CD4-positive, alpha-beta T cell (primary cell): ENCODE data around the gene PRMT9. TPM values are rescaled to one million over a fixed set of nuclear protein-coding genes. Genes with fewer than 3 reads are reported as not detected.

ENCODE experiments used
- ATAC-seq: fragments of 200-7000 bp; cut with Tn5 transposase; one replicate; pipeline ENCODE4 v1.10.0; 2022; ENCODE audit warnings: mild to moderate bottlenecking; ENCODE audit not compliant: poor library complexity
- CTCF ChIA-PET: fragments of 350-600 bp; sonication (Branson Sonifier 250); formaldehyde crosslinking; loops from one replicate; lab custom pipeline; 2021; ENCODE audit warnings: antibody characterized with exemption, inconsistent platforms; lab: Charles Lee
- POLR2A ChIA-PET: fragments of 350-600 bp; sonication (Branson Sonifier 250); formaldehyde crosslinking; loops from one replicate; lab custom pipeline; 2021; ENCODE audit warnings: antibody characterized with exemption, inconsistent platforms; lab: Charles Lee
- DNase-seq, 14 experiments: peaks; one replicate each; pipeline ENCODE4 v3.0.0-alpha.2; 2013 to 2020; ENCODE audit warnings: mixed read lengths in 2 of 14
- H3K27ac ChIP-seq, 2 donors: one replicate each; pipeline versions ENCODE4 v1.5.1 to v1.7.0; 2013; ENCODE audit warnings: low read length in 2 of 2, low read depth in 1 of 2, mild to moderate bottlenecking in 1 of 2
- H3K27me3 ChIP-seq, 2 experiments: 1 replicate in 1 of 2; 2 replicates in 1 of 2; pipeline versions ENCODE4 v1.6.1 to v1.7.0; 2013; ENCODE audit warnings: low read length in 2 of 2, control low read depth in 1 of 2, mild to moderate bottlenecking in 1 of 2, moderate library complexity in 1 of 2; ENCODE audit not compliant: insufficient read depth in 2 of 2, control insufficient read depth in 1 of 2
- H3K36me3 ChIP-seq: one replicate; pipeline ENCODE4 v1.6.1; 2013; ENCODE audit warnings: low read length, control low read depth; ENCODE audit not compliant: insufficient read depth
- H3K4me1 ChIP-seq: one replicate; pipeline ENCODE4 v1.6.1; 2013; ENCODE audit warnings: low read length, control low read depth; ENCODE audit not compliant: insufficient read depth
- H3K4me3 ChIP-seq: one replicate; pipeline ENCODE4 v1.5.1; 2013; ENCODE audit warnings: mild to moderate bottlenecking, low read length, moderate library complexity
- H3K9me3 ChIP-seq, 2 experiments: 1 replicate in 1 of 2; 2 replicates in 1 of 2; pipeline versions ENCODE4 v1.6.1 to v1.7.0; 2013; ENCODE audit warnings: low read length in 2 of 2, mild to moderate bottlenecking in 2 of 2, control low read depth in 1 of 2, moderate library complexity in 1 of 2; ENCODE audit not compliant: control insufficient read depth in 1 of 2, insufficient read depth in 1 of 2
- H3K27ac Mint-ChIP-seq: one replicate; pipeline ENCODE4 v1.8.0; 2020; ENCODE audit warnings: mixed read lengths
- H3K27me3 Mint-ChIP-seq: one replicate; pipeline ENCODE4 v1.8.0; 2021; ENCODE audit warnings: mixed read lengths
- H3K36me3 Mint-ChIP-seq: one replicate; pipeline ENCODE4 v1.8.0; 2021; ENCODE audit warnings: low read depth, mixed read lengths
- H3K4me1 Mint-ChIP-seq: one replicate; pipeline ENCODE4 v1.8.0; 2021; ENCODE audit warnings: low read depth, mixed read lengths
- H3K4me3 Mint-ChIP-seq: one replicate; pipeline ENCODE4 v1.8.0; 2020; ENCODE audit warnings: mild to moderate bottlenecking, mixed read lengths
- H3K9me3 Mint-ChIP-seq: one replicate; pipeline ENCODE4 v1.8.0; 2020; ENCODE audit warnings: mixed read lengths
- intact Hi-C, 2 experiments: fragments of 100-400 bp; cut with DNase I in 1 of 2; cut with micrococcal nuclease in 1 of 2; formaldehyde crosslinking; loops; one replicate each; pipeline versions ENCODE4 v1.15.1 to v1.9.0; 2023 to 2025; cut with DNase I, micrococcal nuclease
- total RNA-seq, 174 experiments: library from RNA in 2 of 174; stranded (reverse) in 2 of 174; gene quantifications; one replicate each; pipeline ENCODE4 v1.2.3 and lab custom pipeline; 2021 to 2026
- TF ChIP-seq, protein P1 (sequence below): fragments of 200-600 bp; IDR thresholded peaks from one replicate; pipeline ENCODE4 v1.8.0; 2022; ENCODE audit warnings: antibody characterized with exemption, mild to moderate bottlenecking

Gene PRMT9
- total RNA-seq, 2 experiments from 2014 or later, result 21.0 to 21.1 TPM

DNA sequence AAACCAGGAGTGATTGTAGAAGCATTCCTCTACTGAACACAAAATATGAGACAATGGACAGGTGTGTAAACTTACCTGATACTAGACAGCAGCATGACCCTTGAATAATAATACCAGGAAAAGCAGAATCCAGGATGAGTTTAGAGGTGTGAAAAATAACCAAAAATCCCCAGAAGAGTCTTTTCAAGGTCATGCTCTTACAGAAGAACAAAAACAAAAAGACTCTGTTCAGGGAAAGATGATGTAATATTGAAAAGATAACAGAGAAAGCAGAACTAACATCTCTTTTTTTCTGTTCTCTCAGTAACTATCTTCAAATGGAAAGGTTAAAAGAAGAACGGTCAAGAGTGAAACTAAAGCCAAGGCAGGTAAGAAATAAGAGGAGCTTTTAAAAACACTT is 33.9 kb upstream of the PRMT9 start:
- no peaks in the 10 kb centered on the region for H3K36me3 Mint-ChIP-seq
- ChIA-PET CTCF (no interaction called here), POLR2A (no interaction called here)
- no peak overlapping the region for H3K27ac Mint-ChIP-seq
- Histone ChIP-seq H3K36me3 (no peaks in the 10 kb centered on the region), H3K4me1 (no peaks in the 10 kb centered on the region), H3K27me3 (no peaks in the 10 kb centered on the region), H3K9me3 (no peaks in the 10 kb centered on the region), H3K27ac (no peak overlapping the region), H3K4me3 (no peak overlapping the region)
- H3K27me3 Mint-ChIP-seq, result no peaks in the 10 kb centered on the region
- no peak for DNase-seq
- no peak overlapping the region for H3K4me3 Mint-ChIP-seq
- no peaks in the 10 kb centered on the region for H3K4me1 Mint-ChIP-seq
- no peaks in the 10 kb centered on the region for H3K9me3 Mint-ChIP-seq
- ATAC-seq, result no peak
- intact Hi-C loops, result no loop called here
- TF ChIP-seq, protein P1, sequence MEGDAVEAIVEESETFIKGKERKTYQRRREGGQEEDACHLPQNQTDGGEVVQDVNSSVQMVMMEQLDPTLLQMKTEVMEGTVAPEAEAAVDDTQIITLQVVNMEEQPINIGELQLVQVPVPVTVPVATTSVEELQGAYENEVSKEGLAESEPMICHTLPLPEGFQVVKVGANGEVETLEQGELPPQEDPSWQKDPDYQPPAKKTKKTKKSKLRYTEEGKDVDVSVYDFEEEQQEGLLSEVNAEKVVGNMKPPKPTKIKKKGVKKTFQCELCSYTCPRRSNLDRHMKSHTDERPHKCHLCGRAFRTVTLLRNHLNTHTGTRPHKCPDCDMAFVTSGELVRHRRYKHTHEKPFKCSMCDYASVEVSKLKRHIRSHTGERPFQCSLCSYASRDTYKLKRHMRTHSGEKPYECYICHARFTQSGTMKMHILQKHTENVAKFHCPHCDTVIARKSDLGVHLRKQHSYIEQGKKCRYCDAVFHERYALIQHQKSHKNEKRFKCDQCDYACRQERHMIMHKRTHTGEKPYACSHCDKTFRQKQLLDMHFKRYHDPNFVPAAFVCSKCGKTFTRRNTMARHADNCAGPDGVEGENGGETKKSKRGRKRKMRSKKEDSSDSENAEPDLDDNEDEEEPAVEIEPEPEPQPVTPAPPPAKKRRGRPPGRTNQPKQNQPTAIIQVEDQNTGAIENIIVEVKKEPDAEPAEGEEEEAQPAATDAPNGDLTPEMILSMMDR, result no peak

DNA sequence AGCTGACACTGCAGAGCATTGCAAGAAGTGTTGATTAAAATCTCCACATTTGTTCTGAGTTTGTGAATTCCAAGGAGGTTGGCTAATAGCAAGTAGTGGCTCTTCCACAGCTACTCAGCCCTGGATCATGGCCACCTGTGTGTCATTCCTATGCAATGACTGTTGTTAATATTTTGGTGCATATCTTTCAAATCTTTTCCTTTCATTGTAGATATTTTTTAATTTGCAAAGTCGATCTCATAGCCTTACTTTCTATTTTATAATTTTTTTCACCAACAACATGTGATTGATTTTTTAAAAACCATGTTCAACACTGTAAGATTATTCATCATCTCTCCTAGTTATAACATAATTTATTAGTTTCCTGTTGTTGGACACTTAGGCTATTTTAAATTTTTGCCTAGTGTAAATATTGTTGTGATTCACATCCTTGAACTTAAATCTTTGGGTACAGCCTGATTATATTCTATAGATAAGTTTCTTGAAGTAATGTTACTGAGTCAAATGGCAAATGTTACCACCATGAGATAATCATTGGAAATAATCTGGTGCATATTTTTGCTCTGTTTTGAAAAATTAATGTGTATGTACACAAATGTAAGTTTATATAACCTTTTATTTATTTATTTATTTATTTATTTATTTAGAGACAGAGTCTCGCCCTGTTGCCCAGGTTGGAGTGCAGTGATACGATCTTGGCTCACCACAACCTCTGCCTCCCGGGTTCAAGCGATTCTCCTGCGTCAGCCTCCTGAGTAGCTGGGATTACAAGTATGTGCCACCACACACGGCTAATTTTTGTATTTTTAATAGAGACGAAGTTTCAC is 30.8 kb upstream of the PRMT9 start:
- H3K9me3 ChIP-seq, result no peaks in the 10 kb centered on the region
- no peak overlapping the region for H3K27ac ChIP-seq
- no peaks in the 10 kb centered on the region for H3K36me3 ChIP-seq
- H3K4me1 ChIP-seq, result no peaks in the 10 kb centered on the region
- no peak overlapping the region for H3K4me3 ChIP-seq
- no peaks in the 10 kb centered on the region for H3K36me3 Mint-ChIP-seq
- ChIA-PET POLR2A (no interaction called here), CTCF (no interaction called here)
- DNase-seq (no peak), ATAC-seq (no peak)
- no peak overlapping the region for H3K4me3 Mint-ChIP-seq
- intact Hi-C loops, result no loop called here
- H3K9me3 Mint-ChIP-seq, result no peaks in the 10 kb centered on the region
- H3K27me3 ChIP-seq, result no peaks in the 10 kb centered on the region
- TF ChIP-seq, protein P1, result no peak
- no peaks in the 10 kb centered on the region for H3K27me3 Mint-ChIP-seq
- no peaks in the 10 kb centered on the region for H3K4me1 Mint-ChIP-seq
- no peak overlapping the region for H3K27ac Mint-ChIP-seq

DNA sequence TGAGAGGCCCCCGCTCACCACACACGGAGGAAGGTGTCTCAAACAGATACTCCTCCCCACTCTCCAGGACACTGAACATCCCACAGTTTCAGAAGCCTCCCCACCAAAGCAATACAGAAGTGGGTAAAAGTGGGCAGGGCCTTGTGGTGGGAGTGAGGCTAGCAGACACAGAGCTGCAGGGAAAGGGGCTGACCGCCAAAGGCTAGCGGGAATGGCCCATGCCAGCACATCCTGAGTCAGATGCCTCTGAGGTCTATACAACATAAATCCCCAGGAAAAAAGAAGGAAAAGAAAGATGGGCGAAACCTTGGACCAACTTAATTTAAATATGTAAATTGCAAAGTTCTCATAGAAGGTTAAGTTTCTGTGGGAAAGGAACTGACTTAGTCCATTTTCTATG is 26.0 kb upstream of the PRMT9 start:
- Mint-ChIP-seq H3K9me3 (no peaks in the 10 kb centered on the region), H3K27me3 (no peaks in the 10 kb centered on the region), H3K36me3 (no peaks in the 10 kb centered on the region), H3K27ac (no peak overlapping the region), H3K4me3 (no peak overlapping the region), H3K4me1 (no peaks in the 10 kb centered on the region)
- Histone ChIP-seq H3K4me1 (no peaks in the 10 kb centered on the region), H3K9me3 (no peaks in the 10 kb centered on the region), H3K27ac (no peak overlapping the region), H3K27me3 (no peaks in the 10 kb centered on the region), H3K4me3 (no peak overlapping the region), H3K36me3 (no peaks in the 10 kb centered on the region)
- DNase-seq (no peak), ATAC-seq (no peak)
- intact Hi-C loops, result loop anchor here in 1 of 2 experiments (2.0 kb wide), 1 partner anchor 19 kb away; no protein-coding TSS in a partner anchor
- POLR2A ChIA-PET, result interaction anchor here (0.9 to 1.4 kb wide), 3 partner anchors 17 to 157 kb away, joined by 3 read pairs; no protein-coding TSS in a partner anchor
- TF ChIP-seq, protein P1, result no peak
- CTCF ChIA-PET, result interaction anchor here (0.7 to 6.4 kb wide), 2 partner anchors 20 to 156 kb away, joined by 4 to 37 read pairs; no protein-coding TSS in a partner anchor
